A673 (cell line): Measurements from ENCODE around the gene COQ6. TPM values are rescaled to one million over a fixed set of nuclear protein-coding genes. Genes with fewer than 3 reads are reported as not detected.

Experiments used
- BruUV-seq: library from RNA; stranded (reverse); fragments of 400-500 nt; replicated peaks from 2 replicates; lab custom pipeline; 2021; lab: Mats Ljungman, UMichigan
- CTCF ChIA-PET: fragments of 300-600 bp; sonication (Branson Sonifier 250); formaldehyde crosslinking; loops from one replicate; lab custom pipeline; 2022; ENCODE audit warnings: antibody characterized with exemption; lab: Charles Lee
- POLR2A ChIA-PET: fragments of 300-600 bp; sonication (Branson Sonifier 250); formaldehyde crosslinking; loops from one replicate; lab custom pipeline; 2022; ENCODE audit warnings: antibody characterized with exemption; ENCODE audit not compliant: low non-redundant PET; lab: Charles Lee
- DNase-seq: peaks from one replicate; pipeline ENCODE4 v3.0.0-alpha.2; 2015; ENCODE audit warnings: low spot score
- H3K27ac ChIP-seq: fragments of 200-600 bp; sonication (generic); 2 replicates; pipeline ENCODE4 v1.5.1; 2016; ENCODE audit warnings: mixed run types, low read depth, mild to moderate bottlenecking, mixed read lengths, antibody characterized with exemption, low read length; ENCODE audit not compliant: poor library complexity, severe bottlenecking
- H3K27me3 ChIP-seq: fragments of 200-600 bp; sonication (generic); replicated peaks from 2 replicates; pipeline ENCODE4 v1.6.1; 2017; ENCODE audit warnings: mixed run types, low read depth, mild to moderate bottlenecking, mixed read lengths, antibody characterized with exemption, low read length; ENCODE audit not compliant: insufficient read depth, poor library complexity
- H3K36me3 ChIP-seq: fragments of 200-600 bp; sonication (generic); 2 replicates; pipeline ENCODE4 v1.6.1; 2016; ENCODE audit warnings: mixed run types, mild to moderate bottlenecking, mixed read lengths, antibody characterized with exemption, low read length; ENCODE audit not compliant: insufficient read depth, poor library complexity, severe bottlenecking
- H3K4me1 ChIP-seq: fragments of 200-600 bp; sonication (generic); 2 replicates; pipeline ENCODE4 v1.6.1; 2017; ENCODE audit warnings: mixed run types, mild to moderate bottlenecking, mixed read lengths, antibody characterized with exemption, low read length; ENCODE audit not compliant: insufficient read depth, poor library complexity, severe bottlenecking
- H3K4me3 ChIP-seq: fragments of 200-600 bp; sonication (generic); 2 replicates; pipeline ENCODE4 v1.5.1; 2016; ENCODE audit warnings: low read depth, mixed run types, mild to moderate bottlenecking, mixed read lengths, low read length; ENCODE audit not compliant: poor library complexity, severe bottlenecking
- H3K9me3 ChIP-seq: fragments of 200-600 bp; sonication (generic); 2 replicates; pipeline ENCODE4 v1.6.1; 2016; ENCODE audit warnings: mixed run types, low read depth, mild to moderate bottlenecking, mixed read lengths, antibody characterized with exemption, low read length; ENCODE audit not compliant: poor library complexity, severe bottlenecking
- EZH2 ChIP-seq: fragments of 200-600 bp; sonication (generic); IDR thresholded peaks from 2 replicates; pipeline ENCODE4 v1.6.1; 2017; ENCODE audit warnings: borderline replicate concordance, low read depth, mild to moderate bottlenecking, mixed read lengths, antibody characterized with exemption, low read length; ENCODE audit not compliant: poor library complexity, severe bottlenecking
- intact Hi-C: fragments of 100-400 bp; cut with micrococcal nuclease; formaldehyde crosslinking; loops from one replicate; pipeline ENCODE4 v1.10.0; 2022; ENCODE audit not compliant: unreplicated experiment
- total RNA-seq: library from RNA; stranded (reverse); gene quantifications from 2 replicates; pipeline ENCODE4 v1.2.3, GENCODE V29; 2021
- TF ChIP-seq, protein P1 (sequence below): fragments of 300-800, 200-600 bp; sonication (generic); conservative IDR thresholded peaks from 2 replicates; pipeline ENCODE4 v1.5.1; 2017; ENCODE audit warnings: low read depth, mild to moderate bottlenecking, antibody characterized with exemption, low read length, moderate library complexity, mixed read lengths

COQ6 gene
- total RNA-seq, 1 experiment from 2014 or later, result 23.7 TPM

DNA sequence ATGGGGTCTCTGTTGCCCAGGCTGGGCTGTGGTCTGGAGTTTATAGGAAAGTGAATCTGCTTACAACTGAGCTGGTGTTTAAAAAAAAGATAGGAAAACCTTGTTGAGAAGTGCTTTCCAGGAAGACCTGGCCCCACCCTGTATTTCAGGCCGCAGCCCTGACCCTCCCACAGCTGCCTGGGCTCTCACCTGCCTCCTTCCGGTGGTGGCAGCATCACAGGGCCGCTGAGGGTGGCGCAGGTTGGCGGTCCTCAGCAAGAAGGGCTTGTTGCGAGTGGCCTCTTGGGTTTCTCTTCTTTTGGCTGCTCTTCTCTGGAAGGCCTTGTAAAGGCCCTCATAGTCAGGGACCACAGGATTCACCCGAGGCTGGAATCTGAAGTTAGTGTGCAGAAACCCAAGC, 7.9 kb upstream of the COQ6 start:
- ChIA-PET CTCF (no interaction called here), POLR2A (no interaction called here)
- Histone ChIP-seq H3K27ac (no peak overlapping the region), H3K36me3 (no peaks in the 10 kb centered on the region), H3K4me3 (no peak overlapping the region), H3K9me3 (no peaks in the 10 kb centered on the region), H3K27me3 (no peaks in the 10 kb centered on the region), H3K4me1 (no peaks in the 10 kb centered on the region)
- TF ChIP-seq EZH2, result no peak
- TF ChIP-seq, protein P1, sequence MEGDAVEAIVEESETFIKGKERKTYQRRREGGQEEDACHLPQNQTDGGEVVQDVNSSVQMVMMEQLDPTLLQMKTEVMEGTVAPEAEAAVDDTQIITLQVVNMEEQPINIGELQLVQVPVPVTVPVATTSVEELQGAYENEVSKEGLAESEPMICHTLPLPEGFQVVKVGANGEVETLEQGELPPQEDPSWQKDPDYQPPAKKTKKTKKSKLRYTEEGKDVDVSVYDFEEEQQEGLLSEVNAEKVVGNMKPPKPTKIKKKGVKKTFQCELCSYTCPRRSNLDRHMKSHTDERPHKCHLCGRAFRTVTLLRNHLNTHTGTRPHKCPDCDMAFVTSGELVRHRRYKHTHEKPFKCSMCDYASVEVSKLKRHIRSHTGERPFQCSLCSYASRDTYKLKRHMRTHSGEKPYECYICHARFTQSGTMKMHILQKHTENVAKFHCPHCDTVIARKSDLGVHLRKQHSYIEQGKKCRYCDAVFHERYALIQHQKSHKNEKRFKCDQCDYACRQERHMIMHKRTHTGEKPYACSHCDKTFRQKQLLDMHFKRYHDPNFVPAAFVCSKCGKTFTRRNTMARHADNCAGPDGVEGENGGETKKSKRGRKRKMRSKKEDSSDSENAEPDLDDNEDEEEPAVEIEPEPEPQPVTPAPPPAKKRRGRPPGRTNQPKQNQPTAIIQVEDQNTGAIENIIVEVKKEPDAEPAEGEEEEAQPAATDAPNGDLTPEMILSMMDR, result no peak
- no peak for DNase-seq
- BruUV-seq, result no TSS peak
- intact Hi-C loops, result no loop called here

DNA sequence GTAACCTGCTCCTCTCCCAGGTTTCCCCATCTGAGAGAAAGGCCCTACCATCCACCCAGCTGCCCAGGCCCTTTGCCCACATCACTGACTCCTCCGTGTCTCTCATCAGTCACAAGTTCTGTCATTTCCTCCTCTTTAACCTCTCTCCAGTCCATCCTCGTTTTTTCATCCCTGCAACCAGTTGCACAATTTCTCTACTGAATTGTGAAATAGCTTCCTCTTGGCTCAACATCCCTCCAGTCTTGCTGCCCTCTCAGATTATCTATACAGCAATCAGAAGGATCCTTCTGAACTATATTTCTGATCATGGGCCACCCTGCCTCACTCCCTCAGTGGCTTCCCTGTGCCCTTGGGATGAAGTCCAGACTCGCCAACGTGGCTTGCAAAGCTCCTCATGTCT, 7.0 kb upstream of the COQ6 start:
- no peak overlapping the region for H3K4me3 ChIP-seq
- no peak for DNase-seq
- H3K27me3 ChIP-seq, result no peaks in the 10 kb centered on the region
- no peaks in the 10 kb centered on the region for H3K4me1 ChIP-seq
- H3K9me3 ChIP-seq, result no peaks in the 10 kb centered on the region
- no peak overlapping the region for H3K27ac ChIP-seq
- intact Hi-C loops, result no loop called here
- ChIA-PET POLR2A (interaction anchor here (0.6 kb wide), 1 partner anchor 57 kb away, joined by 3 read pairs; no protein-coding TSS in a partner anchor), CTCF (no interaction called here)
- TF ChIP-seq EZH2, result no peak
- TF ChIP-seq, protein P1, result no peak
- no peaks in the 10 kb centered on the region for H3K36me3 ChIP-seq
- no TSS peak for BruUV-seq

DNA sequence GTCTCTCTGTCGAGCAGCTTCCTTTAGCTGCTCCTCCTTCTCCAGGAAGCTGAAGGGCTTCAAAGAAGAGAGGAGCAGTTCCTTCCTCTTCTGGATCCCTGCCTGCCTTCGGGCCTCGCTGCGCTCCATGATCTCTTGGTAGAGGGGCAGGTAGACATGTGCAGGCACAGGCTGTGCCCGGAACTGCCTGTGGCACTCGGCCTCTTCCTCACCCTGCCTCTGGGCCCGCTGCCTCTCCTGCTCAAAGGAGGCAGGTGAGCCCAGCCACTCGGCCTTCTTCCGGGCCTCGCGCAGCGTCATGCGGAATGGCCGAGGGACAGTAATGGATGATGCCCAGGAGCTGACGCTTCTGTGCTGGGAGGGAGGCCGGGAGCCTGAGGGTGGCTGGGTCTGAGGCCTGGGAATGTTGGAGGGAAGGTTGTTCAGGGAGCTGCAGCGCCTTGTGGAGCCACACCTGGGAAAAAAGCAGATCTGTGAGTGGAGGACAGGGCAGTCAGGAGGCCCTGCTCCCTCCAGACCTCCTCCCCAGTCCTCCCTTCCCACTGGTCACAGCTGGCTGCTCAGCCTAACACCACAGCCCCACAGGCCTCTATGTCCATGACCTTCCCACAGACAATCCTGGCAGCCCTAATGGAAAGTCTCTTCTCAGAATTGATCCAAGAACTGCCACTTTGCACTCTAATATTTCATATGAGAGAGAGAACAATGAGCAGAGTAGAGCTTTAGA, 5.5 kb upstream of the COQ6 start:
- Histone ChIP-seq H3K36me3 (no peaks in the 10 kb centered on the region), H3K4me3 (no peak overlapping the region), H3K27me3 (no peaks in the 10 kb centered on the region), H3K9me3 (no peaks in the 10 kb centered on the region), H3K4me1 (no peaks in the 10 kb centered on the region), H3K27ac (no peak overlapping the region)
- no peak for DNase-seq
- no TSS peak for BruUV-seq
- ChIA-PET POLR2A (interaction anchor here (0.6 kb wide), 1 partner anchor 228 kb away, joined by 3 read pairs; no protein-coding TSS in a partner anchor), CTCF (no interaction called here)
- no peak for TF ChIP-seq EZH2
- TF ChIP-seq, protein P1, result no peak
- intact Hi-C loops, result no loop called here
